DND-41 (cell line): ENCODE data around the gene KCNC3.

Source experiments
- EZH2 ChIP-seq: IDR thresholded peaks from 3 replicates; pipeline ENCODE4 v1.6.1; 2012; ENCODE audit warnings: borderline replicate concordance, low read depth, mild to moderate bottlenecking, moderate library complexity, low read length, inconsistent platforms; ENCODE audit not compliant: severe bottlenecking
- TF ChIP-seq, protein P1 (sequence below): IDR thresholded peaks from 2 replicates; pipeline ENCODE4 v1.5.1; 2012; ENCODE audit warnings: borderline replicate concordance, low read length, moderate library complexity, mild to moderate bottlenecking; ENCODE audit not compliant: poor library complexity, severe bottlenecking; ENCODE audit errors: extremely low read depth

DNA sequence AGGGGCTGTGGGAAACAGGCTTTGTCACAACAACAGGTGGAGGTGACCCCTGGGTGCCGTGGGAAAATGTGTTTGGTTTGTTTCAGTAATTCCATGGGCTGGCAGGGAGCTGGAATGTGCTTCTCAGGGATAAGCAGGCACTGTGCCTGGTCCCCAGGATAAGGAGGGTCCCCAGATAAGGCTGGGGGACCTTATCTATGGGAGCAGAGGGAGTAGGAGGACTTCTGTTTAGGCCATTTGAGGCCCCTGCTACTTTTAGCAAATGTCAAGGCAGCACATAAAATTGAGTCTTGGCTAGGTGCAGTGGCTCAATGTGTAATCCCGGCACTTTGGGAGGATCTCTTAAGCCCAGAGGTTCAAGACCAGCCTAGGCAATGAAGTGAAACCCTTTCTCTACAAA, 59.5 kb downstream of the KCNC3 start:
- TF ChIP-seq, protein P1, sequence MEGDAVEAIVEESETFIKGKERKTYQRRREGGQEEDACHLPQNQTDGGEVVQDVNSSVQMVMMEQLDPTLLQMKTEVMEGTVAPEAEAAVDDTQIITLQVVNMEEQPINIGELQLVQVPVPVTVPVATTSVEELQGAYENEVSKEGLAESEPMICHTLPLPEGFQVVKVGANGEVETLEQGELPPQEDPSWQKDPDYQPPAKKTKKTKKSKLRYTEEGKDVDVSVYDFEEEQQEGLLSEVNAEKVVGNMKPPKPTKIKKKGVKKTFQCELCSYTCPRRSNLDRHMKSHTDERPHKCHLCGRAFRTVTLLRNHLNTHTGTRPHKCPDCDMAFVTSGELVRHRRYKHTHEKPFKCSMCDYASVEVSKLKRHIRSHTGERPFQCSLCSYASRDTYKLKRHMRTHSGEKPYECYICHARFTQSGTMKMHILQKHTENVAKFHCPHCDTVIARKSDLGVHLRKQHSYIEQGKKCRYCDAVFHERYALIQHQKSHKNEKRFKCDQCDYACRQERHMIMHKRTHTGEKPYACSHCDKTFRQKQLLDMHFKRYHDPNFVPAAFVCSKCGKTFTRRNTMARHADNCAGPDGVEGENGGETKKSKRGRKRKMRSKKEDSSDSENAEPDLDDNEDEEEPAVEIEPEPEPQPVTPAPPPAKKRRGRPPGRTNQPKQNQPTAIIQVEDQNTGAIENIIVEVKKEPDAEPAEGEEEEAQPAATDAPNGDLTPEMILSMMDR = no peak
- no peak for TF ChIP-seq EZH2
